Muscle of leg (tissue), 11 donors: ENCODE data around the gene TMEM87A. TPM values are rescaled to one million over a fixed set of nuclear protein-coding genes. Genes with fewer than 3 reads are reported as not detected.
A peak's percentile ranks its signal among the peaks of the same experiment; 100 is the strongest.

Experiments used
- DNase-seq: peaks from one replicate; pipeline ENCODE4 v3.0.0; 2013
- H3K27ac ChIP-seq: one replicate; pipeline ENCODE4 v1.5.1; 2013; ENCODE audit warnings: mild to moderate bottlenecking, low read length, control low read depth
- H3K27me3 ChIP-seq: one replicate; pipeline ENCODE4 v1.6.1; 2013; ENCODE audit warnings: low read length; ENCODE audit not compliant: control insufficient read depth, insufficient read depth
- H3K36me3 ChIP-seq: one replicate; pipeline ENCODE4 v1.6.1; 2013; ENCODE audit warnings: low read length; ENCODE audit not compliant: control insufficient read depth, insufficient read depth
- H3K4me1 ChIP-seq: one replicate; pipeline ENCODE4 v1.6.1; 2013; ENCODE audit warnings: low read length; ENCODE audit not compliant: control insufficient read depth, insufficient read depth
- H3K4me3 ChIP-seq: one replicate; pipeline ENCODE4 v1.5.1; 2013; ENCODE audit warnings: low read length, control low read depth
- H3K9me3 ChIP-seq: replicated peaks from 2 replicates; pipeline ENCODE4 v1.6.1; 2013; ENCODE audit warnings: low read depth, low read length; ENCODE audit not compliant: control insufficient read depth
- WGBS: methylation state at CpG from one replicate; pipeline ENCODE4 v1.1.5; 2013; ENCODE audit warnings: missing lambda C conversion rate; ENCODE audit not compliant: insufficient coverage; 5-methylcytosine and 5-hydroxymethylcytosine counted together
- polyA plus RNA-seq, 8 donors: library from polyadenylated mRNA; unstranded; fragments of 120-200 nt; gene quantifications; one replicate each; pipeline versions ENCODE4 v1.2.1 to v1.2.3, GENCODE V29; 2013; ENCODE audit warnings: inconsistent platforms in 1 of 8, low replicate concordance in 1 of 8; ENCODE audit not compliant: insufficient read length in 8 of 8, insufficient read depth in 1 of 8
- total RNA-seq: library from RNA; stranded (reverse); fragments of 120-200 nt; gene quantifications from one replicate; pipeline ENCODE4 v1.2.4, GENCODE V29; 2013

The TMEM87A gene
- total and polyA plus RNA-seq, 9 donors: 31.9 to 45.8 (median 35.2) TPM

DNA sequence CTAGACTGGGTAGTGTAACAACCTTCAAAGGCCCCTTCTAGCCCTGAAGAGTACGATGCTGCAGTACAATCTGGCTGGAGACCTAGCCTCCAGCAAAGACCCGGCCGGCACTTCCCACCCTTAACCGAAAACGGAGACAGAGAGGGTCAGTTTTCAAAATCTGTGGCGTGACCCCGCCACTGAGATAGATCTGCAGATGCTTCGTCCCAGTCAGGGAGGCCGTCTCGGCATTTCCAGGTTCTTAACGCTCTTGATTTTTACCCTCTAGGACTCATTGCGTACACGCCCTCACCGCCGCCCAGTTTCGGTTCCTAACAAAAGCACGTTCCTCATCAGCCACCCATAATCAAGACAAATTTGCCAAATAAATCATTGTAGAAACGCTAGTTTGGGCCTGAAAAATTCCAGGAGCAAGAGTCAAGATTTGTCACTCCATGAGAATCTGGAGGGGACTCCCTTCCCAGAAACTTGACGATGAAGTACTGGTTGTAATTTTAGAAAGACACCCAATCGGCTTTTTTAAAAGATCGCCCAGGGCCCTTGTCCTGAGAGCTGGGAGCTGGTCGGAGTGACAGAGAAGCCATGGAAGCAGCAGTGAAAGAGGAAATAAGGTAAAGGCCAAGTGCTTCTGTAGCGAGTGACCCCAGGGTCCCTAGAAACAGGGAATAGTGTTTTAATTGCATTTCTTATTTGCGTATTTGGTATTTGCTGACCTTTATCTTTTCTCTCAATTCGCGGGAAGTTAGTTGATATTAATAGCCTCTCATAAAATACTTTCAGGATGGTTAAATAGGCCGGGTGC lies 868 bp upstream of the TMEM87A start:
- WGBS: 4% methylated on average over 19 of the region's 27 CpGs
- Histone ChIP-seq H3K4me1 (peaks cover 13% of the 10 kb centered on the region), H3K27ac (peak overlapping the region; percentile 99), H3K27me3 (no peaks in the 10 kb centered on the region), H3K36me3 (peaks cover 7% of the 10 kb centered on the region), H3K9me3 (no peaks in the 10 kb centered on the region), H3K4me3 (peak overlapping the region; percentile 68)
- peak; percentile 73 for DNase-seq

DNA sequence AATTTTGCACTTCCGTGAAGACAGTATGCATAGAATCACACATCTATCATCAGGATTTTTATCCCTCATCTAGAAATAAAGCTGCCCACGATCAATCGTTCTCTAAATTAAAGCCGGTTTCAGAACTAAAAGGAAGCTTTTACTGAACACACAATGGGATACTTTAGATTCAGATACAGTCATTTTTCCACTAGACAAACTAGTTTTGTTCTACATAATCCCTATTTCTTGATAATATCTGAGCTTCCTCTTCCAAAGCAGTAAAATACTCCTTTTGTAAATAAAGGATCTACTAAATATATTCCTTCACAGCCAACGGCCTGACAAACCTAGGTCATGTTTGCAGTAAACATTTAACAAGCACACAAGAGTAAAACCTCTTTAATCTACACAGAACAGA lies 2.2 kb downstream of the TMEM87A start:
- DNase-seq: no peak
- Histone ChIP-seq H3K4me1 (peaks cover 13% of the 10 kb centered on the region), H3K27me3 (no peaks in the 10 kb centered on the region), H3K4me3 (no peak overlapping the region), H3K27ac (no peak overlapping the region), H3K9me3 (no peaks in the 10 kb centered on the region), H3K36me3 (peaks cover 3% of the 10 kb centered on the region)
- WGBS: 93% methylated on average over 3 of the region's 5 CpGs

DNA sequence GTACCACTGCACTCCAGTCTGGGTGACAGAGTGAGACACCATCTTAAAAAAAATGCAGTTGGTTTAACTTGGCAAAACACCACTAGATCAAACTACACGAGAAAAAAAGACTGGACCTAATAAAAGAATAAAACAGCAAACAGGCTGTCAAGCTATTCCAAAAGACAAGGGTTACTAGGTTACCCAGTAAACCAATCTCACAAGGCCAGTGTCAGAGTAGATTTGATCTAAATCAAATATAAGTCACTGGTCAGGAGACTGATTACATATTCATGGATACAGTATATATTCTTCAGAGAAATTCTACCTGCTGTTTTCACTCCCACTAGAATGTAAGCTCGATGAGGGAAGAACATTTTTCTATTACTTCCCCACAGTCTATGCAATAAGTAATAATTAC lies 2.7 kb downstream of the TMEM87A start:
- Histone ChIP-seq H3K4me3 (no peak overlapping the region), H3K27ac (no peak overlapping the region), H3K9me3 (no peaks in the 10 kb centered on the region), H3K36me3 (peaks cover 8% of the 10 kb centered on the region), H3K27me3 (no peaks in the 10 kb centered on the region), H3K4me1 (peaks cover 13% of the 10 kb centered on the region)
- DNase-seq: no peak
- no CpG with 5 or more reads among the region's 2 CpGs for WGBS

DNA sequence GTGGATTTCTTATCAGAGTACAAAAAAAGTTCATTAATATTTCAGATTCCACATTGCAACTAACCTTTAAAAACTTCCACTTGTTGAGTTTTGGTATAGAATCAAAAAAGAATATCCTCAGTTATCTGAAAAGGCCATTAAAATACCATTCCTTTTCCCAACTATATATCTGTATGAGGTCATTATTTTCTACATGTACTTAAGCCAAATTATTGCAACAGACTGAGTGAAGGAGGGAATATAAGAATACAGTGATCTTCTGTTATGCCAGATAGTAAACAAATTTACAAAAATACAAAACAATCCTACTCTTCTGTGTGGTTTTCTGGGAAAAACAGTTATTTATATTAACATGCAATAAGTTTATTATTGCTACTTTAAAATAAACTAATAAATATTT lies 5.9 kb downstream of the TMEM87A start:
- no peak for DNase-seq
- H3K36me3 ChIP-seq: peaks cover 17% of the 10 kb centered on the region
- H3K27me3 ChIP-seq: no peaks in the 10 kb centered on the region
- no peaks in the 10 kb centered on the region for H3K4me1 ChIP-seq
- no peaks in the 10 kb centered on the region for H3K9me3 ChIP-seq
- H3K27ac ChIP-seq: no peak overlapping the region
- H3K4me3 ChIP-seq: no peak overlapping the region

DNA sequence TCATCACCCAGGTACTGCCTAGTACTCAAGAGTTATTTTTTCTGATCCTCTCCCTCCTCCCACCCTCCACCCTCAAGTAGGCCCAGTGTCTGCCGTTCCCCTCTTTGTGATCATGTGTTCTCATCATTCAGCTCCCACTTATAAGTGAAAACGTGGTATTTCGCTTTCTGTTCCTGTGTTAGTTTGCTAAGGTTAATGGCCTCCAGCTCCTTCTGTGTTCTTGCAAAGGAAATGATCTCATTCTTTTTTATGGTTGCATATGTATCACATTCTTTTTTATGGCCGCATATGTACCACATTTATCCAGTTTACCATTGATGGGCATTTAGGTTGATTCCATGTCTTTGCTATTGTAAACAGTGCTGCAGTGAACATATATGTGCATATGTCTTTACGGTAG lies 8.4 kb downstream of the TMEM87A start:
- WGBS: no CpG with 5 or more reads among the region's 5 CpGs
- Histone ChIP-seq H3K36me3 (peaks cover 28% of the 10 kb centered on the region), H3K4me3 (no peak overlapping the region)

DNA sequence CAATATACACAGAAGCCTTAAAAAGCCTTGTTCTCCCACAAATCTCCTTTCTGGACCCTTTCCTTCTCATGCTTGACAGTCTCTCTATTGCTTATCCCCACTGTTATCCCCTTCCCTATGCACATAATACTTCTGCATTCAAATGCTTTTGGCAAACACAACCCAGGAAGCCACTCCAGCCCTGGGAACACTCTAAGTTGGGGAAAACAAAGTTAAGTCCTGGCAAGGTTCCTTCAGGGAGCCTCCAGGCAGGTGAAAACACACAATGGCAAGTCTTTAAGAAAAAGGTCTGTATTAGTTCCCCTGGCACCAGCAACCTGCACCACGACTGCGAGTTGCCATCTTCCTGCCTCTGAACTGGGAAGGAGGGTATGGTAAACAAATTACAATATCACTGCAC lies 19.9 kb downstream of the TMEM87A start:
- Histone ChIP-seq H3K9me3 (peaks cover 11% of the 10 kb centered on the region), H3K36me3 (peaks cover 41% of the 10 kb centered on the region), H3K4me3 (no peak overlapping the region), H3K27ac (no peak overlapping the region), H3K4me1 (no peaks in the 10 kb centered on the region), H3K27me3 (no peaks in the 10 kb centered on the region)
- DNase-seq: no peak
- no CpG with 5 or more reads among the region's 2 CpGs for WGBS

More for the DNA sequence above, 8.4 kb downstream of the TMEM87A start:
- H3K9me3 ChIP-seq: no peaks in the 10 kb centered on the region
- H3K27ac ChIP-seq: no peak overlapping the region
- DNase-seq: no peak
- H3K4me1 ChIP-seq: no peaks in the 10 kb centered on the region
- no peaks in the 10 kb centered on the region for H3K27me3 ChIP-seq

DNA sequence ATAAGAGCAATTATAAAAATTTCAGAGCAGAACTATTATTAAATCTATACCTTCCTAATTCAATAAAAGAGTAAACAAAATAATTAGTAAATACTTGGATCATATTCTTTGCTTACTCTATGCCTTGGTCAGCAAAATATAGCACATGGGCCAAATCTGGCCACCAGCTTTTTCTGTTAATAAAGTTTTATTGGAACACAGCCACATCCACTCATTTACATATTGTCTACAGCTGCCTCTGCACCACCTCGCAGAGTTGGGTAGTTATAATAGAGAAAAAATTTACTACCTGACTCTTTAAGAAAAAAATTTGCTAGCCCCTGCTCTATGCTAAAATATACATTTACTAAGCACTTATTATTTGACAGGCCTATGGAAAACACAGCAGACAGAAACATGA lies 32.4 kb downstream of the TMEM87A start:
- no CpG with 5 or more reads among the region's 1 CpG for WGBS
- no peak overlapping the region for H3K27ac ChIP-seq
- peaks cover 29% of the 10 kb centered on the region for H3K36me3 ChIP-seq
- H3K4me1 ChIP-seq: no peaks in the 10 kb centered on the region
- no peaks in the 10 kb centered on the region for H3K9me3 ChIP-seq
- H3K27me3 ChIP-seq: no peaks in the 10 kb centered on the region
- no peak overlapping the region for H3K4me3 ChIP-seq
- DNase-seq: no peak

DNA sequence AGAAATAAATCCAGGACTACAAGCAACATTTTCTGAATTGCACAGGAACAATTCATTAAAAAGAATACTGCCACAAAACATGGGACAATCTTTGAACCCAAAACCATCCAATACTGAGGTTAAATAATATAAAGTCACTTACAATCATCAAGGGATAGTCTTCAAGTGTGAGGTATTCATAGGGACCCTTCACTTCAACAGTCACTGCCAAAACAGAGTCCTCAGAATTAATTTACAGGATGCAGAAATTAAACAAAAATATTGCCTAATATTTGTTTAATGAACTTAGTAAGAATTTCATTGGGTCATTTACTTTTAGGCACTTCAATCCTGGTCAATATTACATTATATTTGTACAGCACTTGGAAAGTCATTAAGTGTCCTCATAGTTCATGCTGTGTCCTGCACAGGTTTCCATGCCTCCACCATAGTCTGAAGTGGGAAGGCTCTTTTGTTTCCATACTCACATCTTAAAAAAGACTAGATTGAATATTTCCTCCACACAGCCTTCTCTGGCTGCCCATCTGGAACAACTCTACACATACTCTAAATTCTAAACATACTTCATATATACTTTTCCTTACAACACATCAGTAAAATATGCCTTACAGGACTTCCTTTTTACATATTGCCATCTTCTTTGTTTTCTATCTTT lies 33.6 kb downstream of the TMEM87A start:
- Histone ChIP-seq H3K9me3 (no peaks in the 10 kb centered on the region), H3K27me3 (no peaks in the 10 kb centered on the region), H3K4me1 (no peaks in the 10 kb centered on the region), H3K27ac (no peak overlapping the region), H3K36me3 (peaks cover 37% of the 10 kb centered on the region), H3K4me3 (no peak overlapping the region)
- DNase-seq: no peak

DNA sequence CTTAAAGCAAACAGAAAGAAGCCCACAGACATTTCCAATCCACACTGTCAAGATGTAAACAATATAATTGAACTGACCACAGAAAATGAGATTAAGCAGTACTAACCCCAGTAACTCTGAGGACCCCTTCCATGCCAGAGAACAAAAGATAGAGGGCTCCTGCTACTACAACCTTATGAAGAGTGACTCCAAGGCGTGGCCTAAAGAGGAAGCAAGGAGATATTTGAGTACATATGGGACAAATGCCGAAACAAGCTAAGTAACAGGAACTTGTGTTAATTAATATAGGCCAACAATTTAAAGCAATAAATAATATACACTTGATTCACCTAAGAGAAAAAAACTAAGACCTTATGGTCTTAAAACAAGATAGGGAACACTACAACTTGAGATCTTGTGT lies 40.1 kb downstream of the TMEM87A start:
- no peak for DNase-seq
- Histone ChIP-seq H3K9me3 (no peaks in the 10 kb centered on the region), H3K4me3 (no peak overlapping the region), H3K4me1 (no peaks in the 10 kb centered on the region), H3K36me3 (peaks cover 33% of the 10 kb centered on the region), H3K27ac (no peak overlapping the region), H3K27me3 (no peaks in the 10 kb centered on the region)
- no CpG with 5 or more reads among the region's 2 CpGs for WGBS

DNA sequence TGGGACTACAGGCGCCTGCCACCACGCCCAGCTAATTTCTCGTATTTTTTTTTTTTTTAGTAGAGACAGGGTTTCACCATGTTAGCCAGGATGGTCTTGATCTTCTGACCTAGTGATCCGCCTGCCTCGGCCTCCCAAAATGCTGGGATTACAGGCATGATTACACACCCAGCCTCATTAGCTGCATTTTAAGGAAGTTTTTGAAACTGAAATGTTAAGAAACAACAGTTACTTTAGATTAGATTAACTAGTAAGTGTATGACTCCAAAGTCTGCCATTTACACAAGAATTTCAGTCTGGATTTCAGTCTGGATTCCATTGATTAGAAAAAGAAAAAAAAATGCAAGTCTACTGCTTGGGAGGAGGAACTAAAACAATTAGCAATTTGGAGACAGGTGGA lies 40.6 kb downstream of the TMEM87A start:
- WGBS: no CpG with 5 or more reads among the region's 5 CpGs
- H3K36me3 ChIP-seq: peaks cover 29% of the 10 kb centered on the region
- H3K27ac ChIP-seq: no peak overlapping the region
- H3K4me3 ChIP-seq: no peak overlapping the region
- H3K27me3 ChIP-seq: no peaks in the 10 kb centered on the region
- no peaks in the 10 kb centered on the region for H3K9me3 ChIP-seq
- no peak for DNase-seq
- no peaks in the 10 kb centered on the region for H3K4me1 ChIP-seq
